ENCODE data around the gene RHCG.

- TF ChIP-seq CTCF (IDR thresholded peaks at IDR 0.05) (no peak), POLR2A (IDR thresholded peaks at IDR 0.05) (no peak)
Measured at GRCh38 chr15:89543389-89543788, 47.0 kb upstream of the RHCG start.
